GM12872 (cell line): Measurements from ENCODE around the gene NECAB2.

Source experiments
- CTCF ChIP-seq: IDR thresholded peaks from 3 replicates; pipeline ENCODE4 v1.5.1; 2011; ENCODE audit warnings: low read depth, mild to moderate bottlenecking, low read length, moderate library complexity; ENCODE audit not compliant: insufficient read depth

Gene NECAB2

GRCh38 chr16:83968891-83969649 lies 1.0 kb downstream of the NECAB2 start:
- no peak for TF ChIP-seq CTCF

GRCh38 chr16:83969771-83970429 lies 1.9 kb downstream of the NECAB2 start:
- no peak for TF ChIP-seq CTCF

GRCh38 chr16:83970430-83970815 lies 2.4 kb downstream of the NECAB2 start:
- no peak for TF ChIP-seq CTCF

GRCh38 chr16:83971165-83972130 lies 3.4 kb downstream of the NECAB2 start:
- TF ChIP-seq CTCF = no peak

GRCh38 chr16:83972256-83973008 lies 4.4 kb downstream of the NECAB2 start:
- no peak for TF ChIP-seq CTCF

- TF ChIP-seq CTCF = no peak
These were observed 5.0 kb downstream of the NECAB2 start for GRCh38 chr16:83973077-83973476.
